B cell (primary cell): ENCODE data around the gene ELMOD3. TPM values are rescaled to one million over a fixed set of nuclear protein-coding genes. Genes with fewer than 3 reads are reported as not detected.

Experiments
- ATAC-seq: fragments of 200-7000 bp; cut with Tn5 transposase; one replicate; pipeline ENCODE4 v1.10.0; 2021; ENCODE audit warnings: low read depth, mild to moderate bottlenecking, moderate number of reproducible peaks, moderate library complexity
- CTCF ChIA-PET: fragments of 350-600 bp; sonication (Branson Sonifier 250); formaldehyde crosslinking; loops from one replicate; lab custom pipeline; 2021; ENCODE audit warnings: antibody characterized with exemption, inconsistent platforms; lab: Charles Lee
- POLR2A ChIA-PET: fragments of 350-600 bp; sonication (Branson Sonifier 250); formaldehyde crosslinking; loops from one replicate; lab custom pipeline; 2021; ENCODE audit warnings: antibody characterized with exemption; lab: Charles Lee
- DNase-seq: peaks from one replicate; pipeline ENCODE4 v3.0.0; 2013
- H2AFZ ChIP-seq: 2 replicates; pipeline ENCODE4 v1.6.1; 2012; ENCODE audit warnings: mild to moderate bottlenecking, low read depth, low read length; ENCODE audit not compliant: insufficient read depth, poor library complexity, severe bottlenecking
- H3K27ac ChIP-seq, 2 donors: 1 replicate in 1 of 2; 2 replicates in 1 of 2; pipeline ENCODE4 v1.5.1; 2012 to 2013; ENCODE audit warnings: low read length in 2 of 2, mild to moderate bottlenecking in 2 of 2, moderate library complexity in 1 of 2
- H3K27me3 ChIP-seq, 4 experiments: fragments of 200-600 bp in 1 of 4; sonication (generic) in 1 of 4; replicated peaks in 1 of 4; 1 replicate in 2 of 4; 2 replicates in 2 of 4; pipeline versions ENCODE4 v1.6.1 to v1.7.0; 2013 to 2016; ENCODE audit warnings: low read length in 3 of 4, mild to moderate bottlenecking in 2 of 4, mixed read lengths in 1 of 4, moderate library complexity in 1 of 4; ENCODE audit not compliant: insufficient read depth in 4 of 4, control insufficient read depth in 3 of 4; ENCODE audit errors: control extremely low read depth in 1 of 4
- H3K36me3 ChIP-seq, 2 experiments: replicated peaks in 1 of 2; 1 replicate in 1 of 2; 2 replicates in 1 of 2; pipeline versions ENCODE4 v1.6.1 to v1.7.1; 2013; ENCODE audit warnings: low read length in 1 of 2; ENCODE audit not compliant: insufficient read depth in 2 of 2, control insufficient read depth in 1 of 2; ENCODE audit errors: control extremely low read depth in 1 of 2, extremely low read depth in 1 of 2
- H3K4me1 ChIP-seq, 2 donors: fragments of 200-600 bp in 1 of 2; sonication (generic) in 1 of 2; 1 replicate in 1 of 2; 2 replicates in 1 of 2; pipeline versions ENCODE4 v1.5.1 to v1.6.1; 2013 to 2017; ENCODE audit warnings: low read length in 2 of 2; ENCODE audit not compliant: control insufficient read depth in 2 of 2, insufficient read depth in 2 of 2
- H3K4me2 ChIP-seq: replicated peaks from 2 replicates; pipeline ENCODE3; 2012; ENCODE audit warnings: mild to moderate bottlenecking, low read depth, low read length; ENCODE audit not compliant: poor library complexity, severe bottlenecking
- H3K4me3 ChIP-seq, 5 experiments: fragments of 200-600 bp in 1 of 5; sonication (generic) in 1 of 5; 1 replicate in 3 of 5; 2 replicates in 2 of 5; pipeline versions ENCODE4 v1.5.1 to v1.7.0; 2011 to 2016; ENCODE audit warnings: low read length in 4 of 5, mild to moderate bottlenecking in 4 of 5, low read depth in 2 of 5, control low read depth in 1 of 5, moderate library complexity in 1 of 5; ENCODE audit not compliant: insufficient read depth in 1 of 5; ENCODE audit errors: control extremely low read depth in 1 of 5, extremely low read depth in 1 of 5
- H3K79me2 ChIP-seq: fragments of 200-600 bp; sonication (generic); one replicate; pipeline ENCODE4 v1.6.0; 2016; ENCODE audit warnings: low read length; ENCODE audit not compliant: control insufficient read depth, insufficient read depth
- H3K9ac ChIP-seq: fragments of 200-600 bp; sonication (generic); 2 replicates; pipeline ENCODE4 v1.6.1; 2017; ENCODE audit warnings: mild to moderate bottlenecking, low read length, moderate library complexity
- H3K9me3 ChIP-seq, 3 donors: one replicate each; pipeline versions ENCODE4 v1.6.1 to v1.7.1; 2013; ENCODE audit warnings: low read length in 2 of 3; ENCODE audit not compliant: control insufficient read depth in 2 of 3, insufficient read depth in 1 of 3; ENCODE audit errors: control extremely low read depth in 1 of 3
- H4K20me1 ChIP-seq: 2 replicates; pipeline ENCODE4 v1.6.0; 2012; ENCODE audit warnings: mild to moderate bottlenecking, low read length; ENCODE audit not compliant: insufficient read depth, control insufficient read depth, poor library complexity, severe bottlenecking
- H3K27ac Mint-ChIP-seq: one replicate; pipeline ENCODE4 v1.8.0; 2021; ENCODE audit warnings: mixed read lengths
- H3K27me3 Mint-ChIP-seq: one replicate; pipeline ENCODE4 v1.8.0; 2021; ENCODE audit warnings: mixed read lengths
- H3K4me1 Mint-ChIP-seq: one replicate; pipeline ENCODE4 v1.8.0; 2021; ENCODE audit warnings: mixed read lengths
- H3K4me3 Mint-ChIP-seq: one replicate; pipeline ENCODE4 v1.8.0; 2021; ENCODE audit warnings: mixed read lengths
- H3K9me3 Mint-ChIP-seq: one replicate; pipeline ENCODE4 v1.8.0; 2022; ENCODE audit warnings: mixed read lengths; ENCODE audit not compliant: insufficient read depth
- EZH2 ChIP-seq: IDR thresholded peaks from 2 replicates; pipeline ENCODE4 v1.6.1; 2012; ENCODE audit warnings: borderline replicate concordance, low read depth, mild to moderate bottlenecking, moderate library complexity, low read length; ENCODE audit not compliant: insufficient read depth, poor library complexity, severe bottlenecking
- WGBS: methylation state at CpG from one replicate; pipeline ENCODE4 v1.1.5; 2013; ENCODE audit warnings: missing lambda C conversion rate; ENCODE audit not compliant: insufficient coverage; 5-methylcytosine and 5-hydroxymethylcytosine counted together
- intact Hi-C: fragments of 100-400 bp; cut with micrococcal nuclease; formaldehyde crosslinking; loops from one replicate; pipeline ENCODE4 v1.10.0; 2022
- polyA plus RNA-seq: library from polyadenylated mRNA; depleted of rRNA; stranded (reverse); fragments of >200 nt; gene quantifications from 2 replicates; pipeline ENCODE4 v1.2.3, GENCODE V29; 2012
- total RNA-seq, 2 donors: library from RNA; stranded (reverse); fragments of 120-200 nt in 1 of 2; gene quantifications; 1 replicate in 1 of 2; 2 replicates in 1 of 2; pipeline versions ENCODE4 v1.2.3 to v1.2.4, GENCODE V29; 2013 to 2022
- TF ChIP-seq, protein P1 (sequence below): fragments of 200-600 bp; IDR thresholded peaks from one replicate; pipeline ENCODE4 v1.8.0; 2022; ENCODE audit warnings: antibody characterized with exemption, mild to moderate bottlenecking

The ELMOD3 gene
- total and polyA plus RNA-seq, 2 donors (not counting 1 experiment from before 2014, with no cell fraction given): 34.3 to 57.6 TPM

DNA sequence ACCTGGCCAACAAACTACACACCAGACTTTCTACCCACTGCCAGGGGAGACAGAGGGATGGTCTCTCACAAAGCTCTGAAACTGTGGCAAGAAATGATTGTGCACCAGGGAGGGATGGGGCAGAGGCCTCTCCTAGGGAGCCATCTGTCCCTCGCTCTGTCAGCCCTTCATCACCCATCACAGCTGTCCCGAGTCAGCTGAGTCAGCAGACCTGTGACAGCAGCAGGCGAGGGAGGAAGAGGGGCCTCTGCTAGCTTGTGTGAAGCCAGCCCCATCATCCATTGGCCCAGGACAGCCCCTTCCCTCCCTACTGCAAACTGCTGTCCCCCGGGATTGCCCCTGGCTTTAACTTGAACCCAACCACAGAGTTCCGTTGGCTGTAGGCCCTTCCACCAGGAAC, 69.0 kb downstream of the ELMOD3 start:
- Histone ChIP-seq H3K9ac (no peak overlapping the region), H3K9me3 (no peaks in the 10 kb centered on the region), H4K20me1 (no peaks in the 10 kb centered on the region), H3K79me2 (peaks cover 8% of the 10 kb centered on the region), H3K4me1 (peaks cover 17 to 23% of the 10 kb centered on the region in 2 donors), H2AFZ (peak overlapping the region; percentile 19), H3K36me3 (no peaks in the 10 kb centered on the region), H3K27ac (no peak overlapping the region), H3K4me2 (no peak overlapping the region), H3K4me3 (no peak overlapping the region), H3K27me3 (no peaks in the 10 kb centered on the region)
- no peak for ATAC-seq
- CTCF ChIA-PET: interaction anchor here (2.0 to 8.7 kb wide), 2 partner anchors 31 to 129 kb away, joined by 6 to 299 read pairs; no protein-coding TSS in a partner anchor
- no peak for TF ChIP-seq EZH2
- TF ChIP-seq, protein P1, sequence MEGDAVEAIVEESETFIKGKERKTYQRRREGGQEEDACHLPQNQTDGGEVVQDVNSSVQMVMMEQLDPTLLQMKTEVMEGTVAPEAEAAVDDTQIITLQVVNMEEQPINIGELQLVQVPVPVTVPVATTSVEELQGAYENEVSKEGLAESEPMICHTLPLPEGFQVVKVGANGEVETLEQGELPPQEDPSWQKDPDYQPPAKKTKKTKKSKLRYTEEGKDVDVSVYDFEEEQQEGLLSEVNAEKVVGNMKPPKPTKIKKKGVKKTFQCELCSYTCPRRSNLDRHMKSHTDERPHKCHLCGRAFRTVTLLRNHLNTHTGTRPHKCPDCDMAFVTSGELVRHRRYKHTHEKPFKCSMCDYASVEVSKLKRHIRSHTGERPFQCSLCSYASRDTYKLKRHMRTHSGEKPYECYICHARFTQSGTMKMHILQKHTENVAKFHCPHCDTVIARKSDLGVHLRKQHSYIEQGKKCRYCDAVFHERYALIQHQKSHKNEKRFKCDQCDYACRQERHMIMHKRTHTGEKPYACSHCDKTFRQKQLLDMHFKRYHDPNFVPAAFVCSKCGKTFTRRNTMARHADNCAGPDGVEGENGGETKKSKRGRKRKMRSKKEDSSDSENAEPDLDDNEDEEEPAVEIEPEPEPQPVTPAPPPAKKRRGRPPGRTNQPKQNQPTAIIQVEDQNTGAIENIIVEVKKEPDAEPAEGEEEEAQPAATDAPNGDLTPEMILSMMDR: no peak
- intact Hi-C loops: no loop called here
- Mint-ChIP-seq H3K27me3 (no peaks in the 10 kb centered on the region), H3K4me3 (no peak overlapping the region), H3K9me3 (no peaks in the 10 kb centered on the region), H3K27ac (no peak overlapping the region), H3K4me1 (peaks cover 20% of the 10 kb centered on the region)
- no peak for DNase-seq
- POLR2A ChIA-PET: interaction anchor here (0.5 kb wide), 1 partner anchor 148 kb away, joined by 4 read pairs; no protein-coding TSS in a partner anchor
- WGBS: 37% methylated on average over 4 of the region's 5 CpGs

DNA sequence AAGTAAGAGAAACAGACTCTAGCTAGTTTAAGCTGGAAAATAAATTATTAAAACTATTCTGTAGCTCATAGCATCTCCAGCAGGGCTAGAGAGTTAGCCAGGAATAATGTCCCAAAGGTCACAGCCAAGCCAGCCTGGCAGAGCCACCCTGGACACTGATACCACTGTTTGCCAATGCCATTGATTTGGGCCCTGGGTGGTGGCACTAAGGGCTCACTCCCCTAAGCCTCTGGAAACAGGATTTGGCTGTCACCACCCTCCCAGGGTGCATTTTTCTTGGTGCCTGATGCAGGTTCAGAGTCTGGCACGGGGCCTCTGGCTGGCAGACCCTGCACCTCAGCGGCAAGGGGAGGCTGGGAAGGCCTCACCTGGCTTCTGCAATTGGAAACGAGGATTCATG, 71.0 kb downstream of the ELMOD3 start:
- ChIA-PET POLR2A (no interaction called here), CTCF (interaction anchor here (1.2 kb wide), 1 partner anchor 125 kb away, joined by 4 read pairs; no protein-coding TSS in a partner anchor)
- Mint-ChIP-seq H3K4me3 (no peak overlapping the region), H3K4me1 (peaks cover 6% of the 10 kb centered on the region), H3K27me3 (no peaks in the 10 kb centered on the region), H3K9me3 (no peaks in the 10 kb centered on the region), H3K27ac (no peak overlapping the region)
- Histone ChIP-seq H3K27me3 (no peaks in the 10 kb centered on the region), H3K36me3 (no peaks in the 10 kb centered on the region), H3K9me3 (no peaks in the 10 kb centered on the region), H3K4me2 (no peak overlapping the region), H3K9ac (no peak overlapping the region), H3K27ac (no peak overlapping the region), H2AFZ (no peak overlapping the region), H4K20me1 (no peaks in the 10 kb centered on the region), H3K79me2 (no peaks in the 10 kb centered on the region), H3K4me3 (no peak overlapping the region), H3K4me1 (peaks cover 5 to 6% of the 10 kb centered on the region in 2 donors)
- ATAC-seq (no peak), DNase-seq (no peak)
- WGBS: 90% methylated on average over 3 of the region's 3 CpGs
- intact Hi-C loops: no loop called here
- TF ChIP-seq, protein P1: no peak
